EL (cell line): ENCODE results near the gene CYP26C1.

Source experiments
- DNase-seq: peaks from one replicate; pipeline ENCODE4 v3.0.0-alpha.2; 2016

Gene CYP26C1, protein sequence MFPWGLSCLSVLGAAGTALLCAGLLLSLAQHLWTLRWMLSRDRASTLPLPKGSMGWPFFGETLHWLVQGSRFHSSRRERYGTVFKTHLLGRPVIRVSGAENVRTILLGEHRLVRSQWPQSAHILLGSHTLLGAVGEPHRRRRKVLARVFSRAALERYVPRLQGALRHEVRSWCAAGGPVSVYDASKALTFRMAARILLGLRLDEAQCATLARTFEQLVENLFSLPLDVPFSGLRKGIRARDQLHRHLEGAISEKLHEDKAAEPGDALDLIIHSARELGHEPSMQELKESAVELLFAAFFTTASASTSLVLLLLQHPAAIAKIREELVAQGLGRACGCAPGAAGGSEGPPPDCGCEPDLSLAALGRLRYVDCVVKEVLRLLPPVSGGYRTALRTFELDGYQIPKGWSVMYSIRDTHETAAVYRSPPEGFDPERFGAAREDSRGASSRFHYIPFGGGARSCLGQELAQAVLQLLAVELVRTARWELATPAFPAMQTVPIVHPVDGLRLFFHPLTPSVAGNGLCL

DNA sequence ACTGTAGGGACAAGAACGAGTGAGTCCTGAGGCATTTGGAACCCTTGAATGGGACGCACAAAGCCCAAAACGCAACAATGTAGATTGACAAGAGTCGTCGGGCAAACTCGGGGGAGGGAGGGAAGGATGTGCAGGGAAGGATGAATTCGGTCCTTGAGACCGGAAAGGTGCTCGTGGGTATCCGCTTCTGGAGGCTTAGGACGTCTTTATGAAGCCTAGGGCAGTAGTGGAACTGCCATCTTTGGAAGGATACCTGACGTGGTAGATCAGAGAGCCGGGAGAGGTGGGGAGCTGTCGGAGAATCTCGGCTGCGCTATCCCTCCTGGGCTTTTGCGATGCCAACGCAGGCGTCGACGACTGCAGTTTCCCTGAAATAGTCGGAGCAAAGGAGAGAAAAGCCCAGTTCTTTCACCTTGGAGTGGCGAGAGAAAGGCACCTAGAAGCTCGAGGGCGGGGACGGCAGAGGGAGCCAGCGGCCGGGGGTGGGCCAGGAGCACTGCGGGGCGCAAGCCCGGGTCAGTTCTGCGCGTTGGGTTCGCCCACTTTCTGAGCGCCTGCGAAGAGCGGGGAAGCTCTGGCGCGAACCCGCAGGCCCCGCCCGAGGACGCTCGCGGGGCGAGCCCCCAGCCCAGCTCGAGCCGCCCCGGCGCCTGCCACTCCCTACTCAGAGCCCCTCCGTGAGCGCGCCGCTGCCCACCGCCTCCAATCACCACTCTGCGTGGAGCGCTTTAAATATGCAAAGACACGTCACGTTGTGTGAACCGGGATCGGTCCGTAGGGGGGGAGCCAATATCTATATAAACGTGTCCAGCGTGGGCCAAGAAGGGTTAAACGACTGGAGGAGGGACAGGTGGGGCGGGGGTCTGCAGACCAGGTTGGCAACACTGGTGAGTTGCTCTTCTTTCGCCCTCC is at the start of gene CYP26C1:
Gene CYP26C1 (plus strand): TSS at position 824 of the 912 bp plus-strand sequence. CDS start 466 bp downstream, outside the sequence.
- no peak for DNase-seq

DNA sequence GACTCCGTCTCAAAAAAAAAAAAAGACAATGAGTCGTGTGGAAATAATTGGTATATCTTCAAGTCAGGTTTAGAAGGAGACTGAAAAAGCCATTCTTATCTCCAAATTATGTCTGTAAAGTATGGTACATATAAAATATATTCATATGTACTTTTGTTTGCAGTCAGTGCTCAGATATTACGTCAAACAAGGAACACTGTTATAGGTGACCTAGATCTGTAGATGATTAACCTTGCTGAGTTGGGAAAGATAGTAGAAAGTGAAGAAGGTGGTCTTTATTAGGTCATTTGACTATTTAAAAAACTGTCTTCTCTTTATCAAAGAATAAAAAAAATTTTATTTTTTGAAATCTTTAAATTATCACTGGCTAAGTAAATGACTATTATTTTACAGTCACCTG is 44.9 kb upstream of the CYP26C1 start:
- no peak for DNase-seq

DNA sequence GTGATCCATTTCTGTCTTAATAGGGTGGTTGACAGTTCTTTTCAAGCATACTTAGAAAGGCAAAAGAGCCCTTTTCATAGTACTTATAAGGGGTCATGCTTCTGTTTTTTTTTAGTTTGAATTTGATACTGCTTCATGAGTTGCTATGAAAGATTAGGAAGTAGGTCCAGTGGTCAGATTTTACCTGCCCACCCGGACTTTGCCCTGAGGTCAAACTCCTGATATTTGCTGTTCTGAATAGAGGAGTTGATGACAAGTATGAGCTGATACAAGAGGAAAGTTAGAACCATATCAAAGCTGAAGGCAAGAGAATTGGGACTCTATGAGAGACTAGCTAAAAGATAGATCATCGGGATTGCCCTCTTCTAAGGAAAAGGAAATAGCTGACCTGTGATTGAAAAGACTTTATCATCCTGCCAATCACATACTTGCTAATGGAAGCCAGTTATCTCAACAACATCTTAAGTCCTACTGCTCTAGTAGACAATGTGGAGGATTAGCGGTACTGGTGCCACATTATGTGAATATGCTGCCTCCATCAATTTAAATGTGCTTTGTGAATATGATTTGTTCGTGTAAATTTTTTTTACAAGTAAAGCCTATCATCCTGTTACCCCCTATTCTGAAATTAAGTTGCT is 37.5 kb upstream of the CYP26C1 start:
- DNase-seq = no peak

DNA sequence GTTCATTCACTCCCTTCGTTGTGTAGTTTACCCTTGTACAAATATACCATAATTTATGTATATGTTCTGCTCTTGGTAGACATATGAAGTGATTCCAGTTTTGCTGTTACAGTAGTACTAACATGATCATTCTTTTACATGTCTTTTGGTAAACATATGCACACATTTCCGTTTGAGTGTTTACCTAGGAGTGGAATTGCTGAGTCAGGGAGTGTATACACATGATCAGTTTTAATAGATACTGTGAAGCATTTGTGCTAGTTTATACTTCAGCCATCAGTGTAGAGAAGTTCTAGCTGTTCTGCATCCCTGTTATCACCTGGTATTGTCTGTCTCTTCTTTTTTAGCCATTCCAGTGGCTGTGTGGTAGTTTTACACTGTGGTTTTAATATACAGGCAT is 34.5 kb upstream of the CYP26C1 start:
- no peak for DNase-seq

DNA sequence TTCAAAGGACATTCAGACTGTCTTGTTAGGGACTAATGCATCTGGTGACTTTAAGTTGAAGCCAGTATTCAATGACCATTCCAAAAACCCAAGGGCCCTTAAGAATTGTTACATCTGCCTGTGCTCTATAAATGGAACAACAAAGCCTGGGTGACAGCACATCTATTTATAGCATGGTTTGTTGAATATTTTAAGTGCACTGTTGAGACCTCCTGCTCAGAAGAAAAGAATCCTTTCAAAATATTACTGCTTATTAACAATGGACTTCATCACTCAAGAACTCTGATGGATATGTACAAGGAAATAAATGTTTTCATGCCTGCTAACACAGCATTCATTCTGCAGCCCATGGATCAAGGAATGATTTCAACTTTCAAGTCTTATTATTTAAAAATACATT is 33.1 kb upstream of the CYP26C1 start:
- DNase-seq = no peak

DNA sequence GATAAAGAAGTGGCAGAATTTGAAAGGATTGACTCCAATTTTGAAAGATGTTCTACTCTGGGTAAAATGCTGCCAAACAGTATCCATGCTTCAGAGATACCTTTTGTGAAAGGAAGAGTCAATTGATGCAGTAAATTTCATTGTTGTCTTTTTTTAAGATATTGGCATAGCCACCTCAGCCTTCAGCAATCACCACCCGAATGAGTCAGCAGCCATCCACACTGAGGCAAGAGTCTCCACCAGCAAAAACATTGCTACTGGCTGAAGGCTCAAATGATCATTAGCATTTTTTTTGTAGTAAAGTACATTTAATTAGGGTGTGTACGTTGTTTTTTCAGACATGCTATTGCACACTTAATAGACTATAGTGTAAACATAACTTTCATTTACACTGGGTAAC is 31.7 kb upstream of the CYP26C1 start:
- peak; percentile 69 for DNase-seq

DNA sequence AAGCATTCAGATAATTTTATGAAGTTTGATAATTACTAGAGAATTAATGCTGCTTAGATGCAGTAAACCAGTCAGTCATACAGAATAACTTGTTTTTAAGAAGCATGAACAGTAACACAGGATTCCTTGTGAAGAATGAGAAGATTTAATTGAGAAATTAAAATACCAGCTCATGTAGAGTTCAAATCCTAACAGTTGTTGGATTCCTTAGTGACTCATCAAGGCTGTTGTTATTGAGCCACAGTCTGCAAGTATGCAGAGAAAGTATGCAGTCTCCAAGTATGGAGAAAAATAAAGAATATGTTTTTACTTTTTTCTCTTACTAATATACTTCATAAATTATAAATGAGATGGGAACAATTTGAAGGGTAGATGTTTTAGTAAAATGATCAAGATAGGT is 30.2 kb upstream of the CYP26C1 start:
- peak; percentile 71 for DNase-seq

DNA sequence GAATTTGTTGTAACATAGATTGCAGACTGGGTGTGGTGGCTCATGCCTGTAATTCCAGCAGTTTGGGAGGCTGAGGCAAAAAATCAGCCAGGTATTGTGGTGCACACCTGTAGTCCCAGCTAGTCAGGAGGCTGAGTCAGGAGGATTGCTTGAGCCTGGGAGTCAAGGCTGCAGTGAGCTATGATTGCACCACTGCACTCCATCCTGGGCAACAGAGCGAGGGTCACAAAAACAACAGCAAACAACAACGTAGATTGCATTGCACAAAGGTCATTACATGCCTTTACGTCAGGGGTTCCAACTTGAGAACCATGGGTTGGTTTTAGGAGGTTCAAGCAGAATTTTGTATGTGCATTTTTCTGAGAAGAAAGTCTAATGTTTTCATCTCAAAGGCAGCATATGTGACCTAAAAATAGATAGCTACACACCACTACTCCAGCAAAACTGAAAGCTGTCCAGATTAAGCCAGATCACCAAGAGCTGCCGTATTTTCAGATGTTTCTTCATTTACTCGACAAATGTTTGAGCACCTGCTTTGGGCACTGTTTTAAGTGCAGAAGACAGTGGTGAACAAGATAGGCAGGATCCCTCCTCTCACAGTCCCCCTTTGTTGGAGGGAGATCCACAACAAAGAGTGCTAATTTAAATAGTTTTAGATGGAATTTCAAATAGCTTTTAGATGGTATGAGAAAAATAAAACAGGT is 28.3 kb upstream of the CYP26C1 start:
- DNase-seq = no peak

DNA sequence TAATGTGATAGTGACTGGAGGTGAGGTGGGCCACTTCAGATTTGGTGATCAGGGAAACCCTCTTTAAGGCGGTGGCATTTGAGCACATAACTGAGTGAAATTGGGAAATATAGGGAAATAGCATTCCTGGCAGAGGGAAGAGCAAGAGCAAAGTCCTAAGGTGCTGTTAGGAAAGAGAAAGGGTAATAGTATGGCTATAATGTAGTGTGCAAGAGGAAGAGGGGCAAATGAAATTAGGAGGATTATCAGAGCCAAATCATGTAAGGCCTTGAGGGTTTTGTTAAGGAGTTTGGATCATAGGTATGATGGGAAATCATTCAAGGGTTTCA is 27.8 kb upstream of the CYP26C1 start:
- DNase-seq = no peak

DNA sequence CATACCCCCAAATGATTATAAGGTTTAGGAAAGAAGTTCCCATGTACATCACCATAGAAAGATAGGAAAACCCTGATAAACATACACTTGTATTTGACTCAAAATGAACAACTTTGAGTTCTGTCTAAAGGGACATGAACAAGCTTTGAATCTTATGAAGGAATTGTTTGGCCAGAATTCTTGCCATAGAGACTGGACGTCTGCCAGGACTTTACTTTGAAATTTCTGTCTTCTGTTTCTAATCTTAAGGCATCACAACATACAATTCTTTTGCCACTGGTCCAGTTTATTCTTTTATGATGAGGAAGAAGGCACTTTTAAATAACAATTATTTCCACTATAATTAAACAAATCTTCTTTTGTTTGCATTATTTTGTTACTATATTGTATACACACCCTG is 26.2 kb upstream of the CYP26C1 start:
- DNase-seq = no peak

DNA sequence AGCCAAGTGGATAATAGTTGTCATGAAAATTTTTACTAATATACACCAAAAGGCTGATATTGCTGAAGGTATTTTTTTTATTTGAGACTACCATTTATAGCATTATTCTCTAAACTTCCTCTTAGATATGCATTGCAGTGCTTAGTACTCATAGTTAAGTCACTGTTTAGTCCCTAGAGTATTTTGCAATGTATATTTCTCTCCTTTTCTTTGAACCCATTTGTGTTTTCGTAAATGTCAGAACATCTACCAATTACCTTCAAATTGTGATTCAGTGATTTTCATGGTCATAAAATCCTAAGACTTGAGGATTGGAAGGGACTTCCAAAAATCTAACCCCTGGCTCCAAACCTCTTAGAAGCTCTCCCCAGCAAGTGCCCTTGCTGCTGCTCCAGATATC is 21.5 kb upstream of the CYP26C1 start:
- no peak for DNase-seq

DNA sequence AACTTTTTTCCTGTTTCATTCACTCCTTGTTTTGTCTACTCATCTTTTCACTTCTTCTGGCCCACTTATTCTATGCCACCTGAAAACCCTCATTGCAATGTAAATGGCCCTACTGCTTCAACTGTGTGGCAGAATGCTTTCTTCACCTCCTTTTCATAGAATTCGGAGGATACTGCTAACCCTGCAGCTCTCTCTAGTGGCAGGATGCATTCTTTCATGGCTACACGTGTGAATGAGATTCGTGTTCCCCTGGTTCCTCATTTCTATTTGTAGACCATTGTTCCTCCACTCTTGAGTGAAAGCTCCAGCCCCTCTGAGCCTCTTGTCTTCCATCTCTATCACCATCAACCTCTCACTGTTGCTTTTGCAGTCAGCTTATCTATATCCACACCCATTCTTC is 20.9 kb upstream of the CYP26C1 start:
- peak; percentile 42 for DNase-seq

DNA sequence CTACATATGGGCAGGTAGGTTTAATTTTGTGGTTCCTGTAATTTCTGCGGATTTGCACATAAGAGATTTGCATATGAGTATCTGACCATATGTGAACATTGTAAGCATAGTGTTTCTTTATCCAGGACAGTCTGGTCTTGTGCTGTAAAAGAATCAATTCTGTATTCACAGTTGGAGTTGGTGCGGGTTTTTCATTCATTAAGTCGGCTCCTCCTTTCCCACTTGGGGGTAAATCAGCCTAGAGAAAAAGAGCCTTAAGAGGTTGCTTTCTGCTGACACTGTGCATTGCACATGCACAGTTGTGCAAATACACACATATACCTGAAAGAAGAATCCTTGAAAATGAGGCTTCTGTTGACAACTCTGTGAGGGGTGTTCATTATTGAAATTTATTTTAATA is 6.1 kb upstream of the CYP26C1 start:
- no peak for DNase-seq

DNA sequence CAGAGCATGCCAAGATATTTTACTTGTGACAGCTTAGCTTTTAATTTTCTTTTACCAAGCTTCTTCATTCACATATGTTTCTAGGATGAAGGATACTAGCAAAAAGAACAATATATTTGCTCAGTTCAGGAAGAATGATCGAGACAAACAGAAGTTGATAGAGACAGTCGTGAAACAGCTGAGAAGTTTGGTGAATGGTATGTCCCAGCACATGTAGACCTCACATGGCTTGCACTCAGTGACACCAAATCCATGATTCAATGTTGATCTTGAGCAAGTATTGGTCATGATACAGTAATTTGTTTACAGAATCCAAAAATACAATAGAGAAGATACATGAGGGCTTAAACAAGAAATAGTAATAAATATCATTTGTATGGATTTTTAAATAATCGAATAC is 2.5 kb upstream of the CYP26C1 start:
- DNase-seq = no peak

DNA sequence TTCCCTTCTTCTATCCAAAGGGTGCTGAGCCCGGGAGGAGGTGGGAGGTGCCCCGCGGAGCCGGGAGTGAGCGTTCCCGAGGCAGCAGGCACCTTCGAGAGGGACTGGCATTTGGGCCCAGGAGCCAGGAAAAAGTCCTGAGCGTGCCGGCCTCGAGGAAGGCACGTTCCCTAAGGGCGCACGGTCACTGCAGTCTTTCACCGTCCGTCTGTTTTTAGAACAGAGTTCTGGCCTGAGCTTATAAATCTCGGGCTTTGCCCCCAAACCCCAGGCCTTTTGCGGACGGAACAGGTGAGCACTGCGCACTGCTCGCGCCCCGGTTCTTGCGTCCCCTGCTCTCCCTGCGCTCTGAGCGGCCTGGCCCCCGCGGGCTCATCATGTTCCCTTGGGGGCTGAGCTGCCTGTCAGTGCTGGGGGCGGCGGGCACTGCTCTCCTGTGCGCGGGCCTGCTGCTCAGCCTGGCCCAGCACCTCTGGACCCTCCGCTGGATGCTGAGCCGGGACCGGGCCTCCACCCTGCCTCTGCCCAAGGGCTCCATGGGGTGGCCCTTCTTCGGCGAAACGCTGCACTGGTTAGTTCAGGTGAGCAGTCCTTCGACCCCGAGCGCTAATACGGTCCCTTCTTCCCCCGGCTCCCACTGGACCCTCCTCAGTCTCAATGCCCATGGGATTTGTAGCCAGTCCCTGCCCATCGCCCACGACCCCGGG is 442 bp downstream of the CYP26C1 start:
- no peak for DNase-seq

DNA sequence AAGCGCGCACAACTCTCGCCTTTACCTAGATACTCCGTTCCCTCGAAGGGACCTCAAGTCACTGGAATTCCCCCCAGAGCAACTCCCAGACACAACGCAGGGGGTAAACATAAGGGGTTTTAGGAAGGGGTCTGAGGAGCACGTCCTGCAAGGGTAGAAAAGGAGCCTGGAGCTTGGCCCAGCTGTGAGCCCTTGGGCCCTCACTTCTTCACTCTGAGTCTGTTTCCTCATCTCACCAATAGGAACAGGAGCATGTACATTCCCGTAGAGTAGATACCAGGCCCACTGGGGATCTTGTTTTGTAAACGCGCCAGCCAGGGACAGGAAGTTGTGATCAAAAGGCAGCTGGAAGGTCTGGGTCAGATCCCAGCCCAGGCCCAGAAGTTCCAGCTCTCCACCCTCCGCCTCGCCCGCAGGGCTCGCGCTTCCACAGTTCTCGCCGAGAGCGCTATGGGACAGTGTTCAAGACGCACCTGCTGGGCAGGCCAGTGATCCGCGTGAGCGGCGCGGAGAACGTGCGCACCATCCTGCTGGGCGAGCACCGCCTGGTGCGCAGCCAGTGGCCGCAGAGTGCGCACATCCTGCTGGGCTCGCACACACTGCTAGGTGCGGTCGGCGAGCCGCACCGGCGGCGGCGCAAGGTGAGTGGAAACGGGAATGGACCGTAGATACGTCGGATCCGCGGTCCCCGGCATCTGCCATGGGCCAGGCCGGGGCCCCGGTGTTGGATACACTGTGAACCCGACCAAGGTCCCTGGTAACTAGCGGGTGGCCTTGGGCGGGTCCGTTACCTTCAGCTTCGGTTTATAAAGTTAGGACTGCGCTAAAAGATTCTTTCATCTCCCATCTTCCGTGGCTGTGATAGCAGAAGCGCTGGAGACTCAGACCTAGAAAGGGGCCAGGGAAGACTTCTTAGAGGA is 1.3 kb downstream of the CYP26C1 start:
- no peak for DNase-seq

DNA sequence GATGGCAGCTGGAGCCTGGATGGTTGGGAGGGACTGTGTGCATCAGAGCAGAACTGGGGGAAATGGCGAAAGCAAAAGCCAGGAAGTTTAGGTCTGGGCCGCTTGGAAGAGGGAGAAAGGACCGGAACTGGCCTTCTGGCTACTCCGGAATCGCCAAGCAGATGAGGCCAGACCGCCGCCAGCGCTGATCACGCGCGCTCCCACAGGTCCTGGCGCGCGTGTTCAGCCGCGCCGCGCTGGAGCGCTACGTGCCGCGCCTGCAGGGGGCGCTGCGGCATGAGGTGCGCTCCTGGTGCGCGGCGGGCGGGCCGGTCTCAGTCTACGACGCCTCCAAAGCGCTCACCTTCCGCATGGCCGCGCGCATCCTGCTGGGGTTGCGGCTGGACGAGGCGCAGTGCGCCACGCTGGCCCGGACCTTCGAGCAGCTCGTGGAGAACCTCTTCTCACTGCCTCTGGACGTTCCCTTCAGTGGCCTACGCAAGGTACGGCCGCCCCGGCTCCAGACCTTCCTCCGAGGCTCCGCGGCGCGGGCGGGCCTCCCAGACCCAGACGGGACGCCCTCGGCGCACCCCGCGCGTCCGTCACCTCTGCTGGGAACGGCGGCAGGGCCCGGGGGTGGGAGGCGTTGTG is 2.0 kb downstream of the CYP26C1 start:
- DNase-seq = peak; percentile 60

DNA sequence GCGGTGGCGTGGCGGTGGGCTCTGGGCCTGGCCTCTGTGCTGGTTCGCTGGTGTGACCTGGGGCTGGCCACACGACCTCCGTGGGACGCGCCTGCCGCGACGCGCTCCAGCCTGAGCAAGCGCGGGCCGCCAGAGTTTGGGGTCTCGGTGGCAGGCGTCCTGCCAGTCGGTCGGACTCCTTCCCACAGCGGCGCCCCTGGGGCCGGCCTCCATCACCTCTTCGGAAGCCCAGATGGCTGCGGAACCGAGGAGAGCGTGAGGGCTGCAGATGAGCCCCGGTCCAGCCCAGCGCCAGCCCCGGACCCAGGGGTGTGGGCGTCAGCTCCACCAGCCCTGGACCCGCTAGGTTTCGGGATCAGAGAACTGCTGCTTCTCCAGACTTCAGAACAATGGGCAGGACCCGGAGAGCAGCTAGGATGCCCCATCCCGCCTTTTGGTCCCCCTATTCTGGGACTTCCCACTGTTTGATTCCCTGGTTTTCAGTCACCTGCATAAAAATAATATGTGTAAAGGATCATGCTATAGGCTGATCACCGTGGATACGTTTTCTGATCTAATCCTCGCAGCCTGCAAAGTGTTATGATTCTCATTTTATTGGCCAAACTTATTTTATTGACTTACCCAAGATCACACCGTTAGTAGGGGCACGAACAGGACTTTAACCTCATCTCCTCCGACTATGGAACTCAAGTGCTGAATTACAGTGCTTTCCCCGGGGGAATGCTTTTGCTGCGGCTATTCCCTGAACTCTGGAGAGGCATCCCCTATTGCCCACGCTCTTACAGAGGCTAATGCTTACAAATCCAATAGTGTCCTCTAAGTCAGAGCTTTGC is 2.8 kb downstream of the CYP26C1 start:
- DNase-seq = no peak

DNA sequence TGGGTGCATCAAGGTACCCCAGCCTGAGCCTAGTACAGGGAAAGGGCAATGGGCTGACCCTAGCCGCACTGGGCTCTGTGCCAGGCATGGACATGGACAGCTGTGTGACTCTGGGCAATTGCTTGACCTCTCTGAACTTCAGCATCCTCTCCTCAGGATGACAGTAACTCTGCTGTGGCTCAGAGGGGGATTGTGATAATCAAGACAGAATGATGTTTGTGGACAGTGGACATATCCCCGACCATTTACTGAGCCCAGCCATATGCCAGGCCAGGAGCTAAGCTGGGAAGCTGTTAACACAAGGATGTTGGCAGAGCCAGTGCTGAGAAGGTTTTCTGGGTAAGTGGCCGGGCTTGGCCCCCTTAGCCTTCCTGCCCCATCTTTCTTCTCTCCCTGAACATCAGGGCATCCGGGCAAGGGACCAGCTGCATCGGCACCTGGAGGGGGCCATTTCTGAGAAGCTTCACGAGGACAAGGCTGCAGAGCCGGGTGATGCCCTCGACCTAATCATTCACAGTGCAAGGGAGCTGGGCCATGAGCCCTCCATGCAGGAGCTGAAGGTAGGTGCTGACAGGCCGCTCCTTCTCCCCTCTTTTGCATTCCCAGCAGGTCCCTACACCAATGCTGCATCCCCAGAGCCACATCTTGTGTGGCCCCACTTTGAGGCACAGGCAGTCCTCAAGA is 3.5 kb downstream of the CYP26C1 start:
- no peak for DNase-seq
